ENCODE results near the gene PRXL2B.

PRXL2B gene

DNA sequence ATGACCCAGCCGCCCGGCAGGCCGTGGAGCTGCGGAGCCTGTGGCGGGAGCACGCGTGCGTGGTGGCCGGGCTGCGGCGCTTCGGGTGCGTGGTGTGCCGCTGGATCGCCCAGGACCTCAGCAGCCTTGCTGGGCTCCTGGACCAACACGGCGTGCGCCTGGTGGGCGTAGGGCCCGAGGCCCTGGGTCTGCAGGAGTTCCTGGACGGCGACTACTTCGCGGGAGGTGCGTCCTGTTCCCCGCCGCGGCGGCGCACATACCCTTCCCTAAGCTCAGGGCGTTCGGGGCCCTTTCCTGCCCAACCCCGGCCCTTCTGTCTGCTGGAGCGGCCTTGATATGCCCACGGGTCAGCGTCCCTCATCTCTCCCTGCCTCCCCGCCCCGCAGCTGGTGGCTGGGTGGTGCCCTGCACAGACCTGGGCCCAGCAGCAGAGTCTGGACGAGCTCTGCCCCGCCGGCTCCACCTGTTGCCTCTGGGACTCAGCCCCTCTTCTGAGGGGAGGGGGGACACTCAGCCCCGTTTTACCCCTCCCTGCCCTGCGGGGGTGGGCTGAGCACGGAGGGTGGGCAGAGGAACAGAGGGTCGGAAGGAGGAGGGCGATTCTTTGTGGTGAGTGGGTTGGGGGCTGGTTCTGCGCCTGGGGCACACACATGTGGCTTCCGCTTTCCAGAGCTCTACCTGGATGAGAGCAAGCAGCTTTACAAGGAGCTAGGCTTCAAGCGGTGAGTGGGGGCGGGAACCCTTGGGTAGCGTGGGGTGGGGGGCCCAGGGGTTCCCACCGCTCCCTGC, 688 bp downstream of the PRXL2B start:
- H3K4me3 ChIP-seq (ENCODE audit: insufficient read depth, low read depth, low read length, poor library complexity, severe bottlenecking) = peak overlapping the region; percentile 72
- no peaks in the 10 kb centered on the region for H3K27me3 ChIP-seq (replicated peaks; ENCODE audit: control insufficient read depth, insufficient read depth, low read length, poor library complexity, severe bottlenecking)
- no peaks in the 10 kb centered on the region for H3K9me3 ChIP-seq (ENCODE audit: control insufficient read depth, low read length)
- peaks cover 40% of the 10 kb centered on the region for H3K4me1 ChIP-seq (ENCODE audit: control insufficient read depth, insufficient read depth, low read length, poor library complexity, severe bottlenecking)
- no peak for DNase-seq
- no peaks in the 10 kb centered on the region for H3K36me3 ChIP-seq (ENCODE audit: control insufficient read depth, insufficient read depth, low read length)
- peak overlapping the region; percentile 95 for H3K27ac ChIP-seq (ENCODE audit: insufficient read depth, low read length, poor library complexity, severe bottlenecking)

DNA sequence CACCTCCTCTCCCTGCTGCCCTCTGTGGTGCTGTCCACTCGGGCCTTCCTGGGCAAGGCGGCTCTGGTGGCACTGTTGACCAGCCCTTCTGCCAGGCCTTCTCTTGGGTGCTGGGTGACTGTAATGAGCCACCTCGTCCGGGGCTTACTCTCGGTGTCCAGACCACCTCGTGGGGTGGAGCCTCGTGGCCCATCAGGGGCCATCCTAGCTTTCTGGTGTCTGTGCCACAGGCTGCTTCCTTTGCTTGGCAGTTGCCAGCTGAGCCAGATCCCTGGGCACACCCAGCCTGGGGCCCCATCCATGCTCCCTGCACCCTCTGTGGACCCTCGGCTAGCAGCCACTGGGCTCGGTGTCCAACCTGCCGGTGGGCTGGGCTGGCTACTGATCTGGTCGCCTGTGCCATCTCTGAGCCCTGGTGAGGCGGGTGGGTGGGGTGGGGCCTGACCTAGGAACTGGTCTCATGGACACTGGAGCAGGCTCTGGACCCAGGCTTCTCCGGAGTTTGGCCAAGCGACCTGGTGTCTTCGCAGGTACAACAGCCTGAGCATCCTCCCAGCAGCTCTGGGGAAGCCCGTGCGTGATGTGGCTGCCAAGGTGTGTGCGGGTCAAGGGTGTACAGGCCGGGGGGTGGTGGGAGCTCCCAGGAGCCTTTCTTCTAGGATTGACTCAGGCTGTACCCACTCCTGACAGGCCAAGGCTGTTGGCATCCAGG, 1.4 kb downstream of the PRXL2B start:
- Histone ChIP-seq H3K4me1 (ENCODE audit: control insufficient read depth, insufficient read depth, low read length, poor library complexity, severe bottlenecking) (peaks cover 40% of the 10 kb centered on the region), H3K9me3 (ENCODE audit: control insufficient read depth, low read length) (no peaks in the 10 kb centered on the region), H3K36me3 (ENCODE audit: control insufficient read depth, insufficient read depth, low read length) (no peaks in the 10 kb centered on the region), H3K27me3 (replicated peaks; ENCODE audit: control insufficient read depth, insufficient read depth, low read length, poor library complexity, severe bottlenecking) (no peaks in the 10 kb centered on the region), H3K4me3 (ENCODE audit: insufficient read depth, low read depth, low read length, poor library complexity, severe bottlenecking) (no peak overlapping the region), H3K27ac (ENCODE audit: insufficient read depth, low read length, poor library complexity, severe bottlenecking) (no peak overlapping the region)
- DNase-seq = no peak

DNA sequence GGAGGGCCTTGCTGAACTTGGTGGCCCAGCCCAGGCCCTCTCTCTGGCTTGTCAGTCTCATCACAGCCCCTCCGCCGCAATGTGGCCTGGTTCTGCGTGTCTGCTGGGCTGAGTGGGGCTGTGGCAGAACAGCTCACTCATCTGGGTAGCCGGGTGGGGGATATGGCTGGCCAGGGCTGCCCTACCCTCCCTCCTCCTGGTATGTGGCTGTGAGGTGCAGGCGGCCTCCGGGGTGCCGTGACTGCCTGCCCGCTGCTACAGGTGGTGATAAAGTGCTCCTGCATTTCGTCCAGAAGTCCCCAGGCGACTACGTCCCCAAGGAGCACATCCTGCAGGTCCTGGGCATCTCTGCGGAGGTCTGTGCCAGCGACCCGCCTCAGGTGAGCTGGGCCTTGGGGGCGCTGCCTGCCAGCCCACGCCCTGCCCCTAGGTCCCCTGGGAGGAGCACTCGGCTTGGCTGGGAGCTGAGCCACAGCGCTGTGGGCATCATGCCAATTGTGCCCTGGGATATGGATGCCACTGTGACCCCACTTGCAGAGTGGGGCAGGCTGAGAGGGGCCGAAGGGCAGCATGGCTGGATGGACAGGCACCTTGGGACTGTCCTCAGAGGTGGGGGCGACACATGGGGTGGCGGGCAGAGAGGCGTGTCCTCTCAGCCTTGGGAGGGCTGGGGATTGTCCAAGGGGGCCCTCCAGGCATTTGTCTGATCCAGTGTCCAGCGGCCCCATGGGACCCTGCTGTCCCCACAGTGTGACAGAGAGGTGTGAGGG, 2.3 kb downstream of the PRXL2B start:
- peaks cover 34% of the 10 kb centered on the region for H3K4me1 ChIP-seq (ENCODE audit: control insufficient read depth, insufficient read depth, low read length, poor library complexity, severe bottlenecking)
- DNase-seq = no peak

DNA sequence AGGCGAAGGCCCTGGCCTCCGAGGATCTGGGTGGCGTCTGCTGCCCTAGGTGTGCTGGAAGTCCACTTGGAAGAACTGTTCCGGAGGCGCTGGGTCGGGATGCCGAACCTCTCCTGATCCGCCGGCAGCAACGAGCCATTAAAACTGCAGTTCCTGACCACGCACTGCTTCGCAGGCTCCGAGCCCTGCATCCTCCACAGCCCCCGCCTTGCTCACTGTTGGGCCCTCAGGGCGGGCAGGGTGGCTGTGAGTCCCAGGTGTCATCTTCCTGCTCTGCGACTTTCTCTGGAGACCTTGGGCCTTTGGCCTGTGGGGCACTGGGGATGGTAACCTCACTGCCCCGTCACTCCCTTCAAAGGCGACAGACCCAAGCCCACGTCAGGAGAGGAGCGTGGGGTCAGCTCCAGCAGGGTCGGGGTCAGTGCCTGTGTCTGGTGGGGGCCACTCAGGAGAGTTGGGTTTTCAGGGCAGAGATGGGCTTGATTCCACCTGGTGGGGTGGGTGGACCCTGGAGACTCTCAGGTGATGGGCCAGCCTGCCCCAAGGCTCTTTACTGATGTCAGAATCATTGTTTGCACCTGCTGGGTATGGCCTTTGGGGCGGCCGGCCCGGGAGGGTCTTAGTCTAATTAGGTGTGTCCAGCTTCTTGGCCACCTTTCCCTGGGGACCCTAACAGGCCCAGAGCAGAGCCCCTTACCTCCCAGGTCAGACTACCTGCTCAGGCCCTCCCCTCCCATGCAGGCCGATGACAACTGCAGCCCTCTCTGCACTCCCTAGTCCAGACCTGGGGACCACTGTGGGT, 3.1 kb downstream of the PRXL2B start:
- Histone ChIP-seq H3K9me3 (ENCODE audit: control insufficient read depth, low read length) (no peaks in the 10 kb centered on the region), H3K27me3 (replicated peaks; ENCODE audit: control insufficient read depth, insufficient read depth, low read length, poor library complexity, severe bottlenecking) (no peaks in the 10 kb centered on the region), H3K4me3 (ENCODE audit: insufficient read depth, low read depth, low read length, poor library complexity, severe bottlenecking) (no peak overlapping the region), H3K36me3 (ENCODE audit: control insufficient read depth, insufficient read depth, low read length) (no peaks in the 10 kb centered on the region), H3K27ac (ENCODE audit: insufficient read depth, low read length, poor library complexity, severe bottlenecking) (no peak overlapping the region), H3K4me1 (ENCODE audit: control insufficient read depth, insufficient read depth, low read length, poor library complexity, severe bottlenecking) (peaks cover 27% of the 10 kb centered on the region)
- no peak for DNase-seq

More for the DNA sequence above, 2.3 kb downstream of the PRXL2B start:
- Histone ChIP-seq H3K27me3 (replicated peaks; ENCODE audit: control insufficient read depth, insufficient read depth, low read length, poor library complexity, severe bottlenecking) (no peaks in the 10 kb centered on the region), H3K36me3 (ENCODE audit: control insufficient read depth, insufficient read depth, low read length) (no peaks in the 10 kb centered on the region), H3K4me3 (ENCODE audit: insufficient read depth, low read depth, low read length, poor library complexity, severe bottlenecking) (no peak overlapping the region), H3K27ac (ENCODE audit: insufficient read depth, low read length, poor library complexity, severe bottlenecking) (no peak overlapping the region), H3K9me3 (ENCODE audit: control insufficient read depth, low read length) (no peaks in the 10 kb centered on the region)

DNA sequence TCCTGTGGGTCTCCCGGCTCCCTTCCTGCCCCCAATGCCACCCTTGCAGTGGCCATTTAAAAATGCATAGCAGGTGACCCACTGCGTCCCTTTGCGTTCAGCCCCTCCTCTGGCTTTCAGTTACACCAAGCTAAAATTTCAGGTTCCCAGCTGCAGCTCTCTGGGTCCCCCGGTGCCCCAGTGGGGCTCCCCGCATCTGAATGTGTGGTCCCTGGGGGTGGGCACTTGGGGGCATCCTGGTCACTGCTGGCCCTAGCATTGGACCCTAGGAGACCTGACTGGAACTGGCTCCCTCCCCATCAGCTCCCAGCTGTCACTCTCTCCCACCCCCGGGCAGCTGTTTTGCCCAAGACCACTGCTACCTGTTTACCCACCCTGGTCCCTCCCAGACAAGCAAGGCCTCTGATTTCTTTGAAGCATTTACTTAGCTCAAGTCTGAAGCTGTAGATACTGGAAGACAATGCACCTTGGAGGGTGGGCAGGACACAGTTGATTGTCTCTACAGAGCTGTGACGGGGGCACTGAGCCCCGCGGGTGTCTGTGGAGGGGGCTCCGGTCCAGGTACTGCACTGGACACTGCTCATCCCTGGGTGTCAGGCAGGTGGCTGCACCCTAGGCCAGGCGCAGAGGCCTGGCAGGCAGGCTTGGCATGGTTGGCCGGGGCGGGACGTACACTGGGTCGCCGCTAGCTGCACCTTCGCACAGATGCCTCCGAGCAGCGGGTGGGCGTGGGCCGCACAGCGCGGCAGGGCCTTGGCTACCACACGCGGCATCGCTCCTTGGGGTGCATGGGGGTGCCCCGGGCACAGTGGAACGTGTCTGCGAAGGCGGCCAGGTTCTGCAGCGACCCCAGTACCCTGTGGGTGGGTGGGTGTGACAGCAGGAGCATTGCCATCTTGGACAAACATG, 3.9 kb downstream of the PRXL2B start:
- DNase-seq = no peak
- Histone ChIP-seq H3K36me3 (ENCODE audit: control insufficient read depth, insufficient read depth, low read length) (no peaks in the 10 kb centered on the region), H3K9me3 (ENCODE audit: control insufficient read depth, low read length) (no peaks in the 10 kb centered on the region), H3K27ac (ENCODE audit: insufficient read depth, low read length, poor library complexity, severe bottlenecking) (no peak overlapping the region), H3K27me3 (replicated peaks; ENCODE audit: control insufficient read depth, insufficient read depth, low read length, poor library complexity, severe bottlenecking) (no peaks in the 10 kb centered on the region), H3K4me1 (ENCODE audit: control insufficient read depth, insufficient read depth, low read length, poor library complexity, severe bottlenecking) (peaks cover 18% of the 10 kb centered on the region), H3K4me3 (ENCODE audit: insufficient read depth, low read depth, low read length, poor library complexity, severe bottlenecking) (no peak overlapping the region)

DNA sequence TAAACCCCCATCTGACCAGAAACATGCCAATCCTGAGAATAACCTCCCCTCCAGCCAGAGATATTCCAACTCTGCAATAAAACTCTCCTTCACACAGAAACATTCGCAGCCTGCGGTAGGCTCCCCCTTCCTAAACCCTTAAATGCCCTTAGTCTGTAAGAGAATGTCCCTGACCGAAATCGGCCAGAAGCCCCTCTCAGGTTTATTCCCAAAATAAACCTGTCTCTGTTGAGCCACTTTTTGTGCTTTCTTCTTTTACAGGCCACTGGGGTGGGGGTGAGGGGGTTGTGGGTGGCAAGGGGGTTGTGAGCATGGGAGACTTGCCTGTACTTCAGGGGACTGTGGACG, 4.6 kb downstream of the PRXL2B start:
- DNase-seq = no peak

DNA sequence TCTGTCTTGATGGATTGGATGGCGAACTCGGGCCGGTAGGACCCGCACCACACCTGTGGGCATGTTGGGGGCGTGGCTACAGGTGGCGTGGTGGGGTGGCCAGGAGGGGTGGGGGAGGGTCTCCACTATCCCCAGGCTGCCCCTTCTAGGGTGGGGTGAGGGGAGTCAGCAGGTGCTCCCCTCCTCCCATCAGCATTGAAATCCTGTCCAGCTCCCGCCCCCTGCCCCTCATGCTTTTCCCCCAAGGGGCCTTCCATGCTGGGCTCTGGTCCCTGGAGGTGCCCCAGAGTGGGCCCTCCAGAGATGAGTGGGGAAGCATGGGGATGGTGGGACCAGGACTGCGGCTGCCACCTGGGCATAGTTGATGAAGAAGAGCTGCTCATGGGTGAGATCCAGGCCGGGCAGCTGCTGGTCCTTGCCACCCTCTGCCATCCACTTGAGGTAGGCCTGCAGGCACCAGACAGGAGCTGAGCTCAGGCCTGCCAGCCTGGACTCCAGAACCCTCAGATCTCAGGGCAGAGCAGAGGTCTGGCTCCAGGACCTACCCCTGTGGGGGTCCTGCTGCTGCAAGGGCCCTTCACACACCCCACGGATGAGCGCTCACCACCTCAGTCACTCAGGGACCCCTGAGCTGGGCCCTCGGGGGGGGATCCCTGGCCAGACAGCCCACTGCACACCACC, 5.1 kb downstream of the PRXL2B start:
- H3K9me3 ChIP-seq (ENCODE audit: control insufficient read depth, low read length) = no peaks in the 10 kb centered on the region
- H3K27me3 ChIP-seq (replicated peaks; ENCODE audit: control insufficient read depth, insufficient read depth, low read length, poor library complexity, severe bottlenecking) = no peaks in the 10 kb centered on the region
- no peak overlapping the region for H3K4me3 ChIP-seq (ENCODE audit: insufficient read depth, low read depth, low read length, poor library complexity, severe bottlenecking)
- peaks cover 9% of the 10 kb centered on the region for H3K4me1 ChIP-seq (ENCODE audit: control insufficient read depth, insufficient read depth, low read length, poor library complexity, severe bottlenecking)
- H3K27ac ChIP-seq (ENCODE audit: insufficient read depth, low read length, poor library complexity, severe bottlenecking) = no peak overlapping the region
- DNase-seq = no peak
- H3K36me3 ChIP-seq (ENCODE audit: control insufficient read depth, insufficient read depth, low read length) = no peaks in the 10 kb centered on the region

More for the DNA sequence above, 4.6 kb downstream of the PRXL2B start:
- Histone ChIP-seq H3K9me3 (ENCODE audit: control insufficient read depth, low read length) (no peaks in the 10 kb centered on the region), H3K27me3 (replicated peaks; ENCODE audit: control insufficient read depth, insufficient read depth, low read length, poor library complexity, severe bottlenecking) (no peaks in the 10 kb centered on the region), H3K27ac (ENCODE audit: insufficient read depth, low read length, poor library complexity, severe bottlenecking) (no peak overlapping the region), H3K4me1 (ENCODE audit: control insufficient read depth, insufficient read depth, low read length, poor library complexity, severe bottlenecking) (peaks cover 11% of the 10 kb centered on the region), H3K36me3 (ENCODE audit: control insufficient read depth, insufficient read depth, low read length) (no peaks in the 10 kb centered on the region), H3K4me3 (ENCODE audit: insufficient read depth, low read depth, low read length, poor library complexity, severe bottlenecking) (no peak overlapping the region)

DNA sequence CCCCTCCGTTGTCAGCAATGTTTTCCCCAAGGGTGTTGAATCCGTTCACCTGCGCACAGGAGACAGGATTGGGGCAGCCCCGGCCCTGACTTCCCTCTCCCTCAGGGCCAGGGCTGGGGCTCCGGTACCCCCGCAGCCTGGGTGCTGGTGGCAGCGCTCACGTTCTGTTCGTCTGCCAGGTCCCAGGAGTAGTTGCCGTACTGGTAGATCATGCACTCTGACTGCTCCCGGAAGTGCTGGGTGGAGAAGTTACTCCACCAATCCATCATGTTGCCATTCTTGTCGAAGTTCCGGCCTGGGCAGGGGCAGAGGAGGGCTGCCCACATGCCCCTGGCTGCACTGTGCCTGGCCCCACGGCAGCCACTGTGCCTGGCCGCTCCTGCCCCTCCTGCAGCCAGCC, 6.1 kb downstream of the PRXL2B start:
- Histone ChIP-seq H3K27ac (ENCODE audit: insufficient read depth, low read length, poor library complexity, severe bottlenecking) (no peak overlapping the region), H3K36me3 (ENCODE audit: control insufficient read depth, insufficient read depth, low read length) (no peaks in the 10 kb centered on the region), H3K9me3 (ENCODE audit: control insufficient read depth, low read length) (no peaks in the 10 kb centered on the region), H3K4me1 (ENCODE audit: control insufficient read depth, insufficient read depth, low read length, poor library complexity, severe bottlenecking) (peaks cover 4% of the 10 kb centered on the region), H3K27me3 (replicated peaks; ENCODE audit: control insufficient read depth, insufficient read depth, low read length, poor library complexity, severe bottlenecking) (no peaks in the 10 kb centered on the region), H3K4me3 (ENCODE audit: insufficient read depth, low read depth, low read length, poor library complexity, severe bottlenecking) (no peak overlapping the region)
- no peak for DNase-seq
